SK-N-SH (cell line): Measurements from ENCODE around the gene CD40LG.

Source experiments
- CTCF ChIP-seq: fragments of 200-600 bp; sonication (generic); IDR thresholded peaks from 2 replicates; pipeline ENCODE4 v1.6.1; 2017; ENCODE audit warnings: antibody characterized with exemption, mild to moderate bottlenecking, moderate library complexity
- GABPA ChIP-seq: IDR thresholded peaks from 2 replicates; pipeline ENCODE4 v1.4.0; 2012; ENCODE audit warnings: low read depth, mild to moderate bottlenecking
- RFX5 ChIP-seq: IDR thresholded peaks from 2 replicates; pipeline ENCODE4 v1.6.1; 2012; ENCODE audit warnings: mild to moderate bottlenecking, improper control_type of control experiment, low read length
- TEAD4 ChIP-seq: IDR thresholded peaks from 2 replicates; pipeline ENCODE4 v1.4.0; 2012; ENCODE audit warnings: mild to moderate bottlenecking, borderline replicate concordance; ENCODE audit not compliant: insufficient read depth

- TF ChIP-seq CTCF (0 out of 2 replicates have a peak, but pooled peaks have one; percentile 32), GABPA (no peak), TEAD4 (no peak), RFX5 (no peak)
Observed at GRCh38 chrX:136608295-136608933, 39.5 kb upstream of the CD40LG start.
